Transverse colon (tissue), 4 donors: ENCODE data around the gene TNFRSF6B.

Experiments
- EP300 ChIP-seq: sonication (generic); formaldehyde crosslinking; IDR thresholded peaks from one replicate; pipeline ENCODE4 v1.6.1; 2017; ENCODE audit warnings: antibody characterized with exemption, low read depth
- POLR2A ChIP-seq: fragments of 450-650 bp; IDR thresholded peaks from one replicate; pipeline ENCODE4 v1.6.1; 2016; ENCODE audit warnings: antibody characterized with exemption, mild to moderate bottlenecking, moderate library complexity
- POLR2AphosphoS5 ChIP-seq, 3 donors: sonication (generic); formaldehyde crosslinking; IDR thresholded peaks; one replicate each; pipeline ENCODE4 v1.6.1; 2016; ENCODE audit warnings: antibody characterized with exemption in 3 of 3
- TF ChIP-seq, protein P1 (sequence below), 5 experiments: fragments of 200-600 bp in 3 of 5; fragments of 450-650 bp in 2 of 5; sonication (generic) in 3 of 5; IDR thresholded peaks; 1 replicate in 2 of 5; 2 replicates in 3 of 5; pipeline ENCODE4 v1.5.1; 2016 to 2017; ENCODE audit warnings: antibody characterized with exemption in 5 of 5, inconsistent platforms in 3 of 5, mild to moderate bottlenecking in 2 of 5, moderate library complexity in 1 of 5

- TF ChIP-seq, protein P1, sequence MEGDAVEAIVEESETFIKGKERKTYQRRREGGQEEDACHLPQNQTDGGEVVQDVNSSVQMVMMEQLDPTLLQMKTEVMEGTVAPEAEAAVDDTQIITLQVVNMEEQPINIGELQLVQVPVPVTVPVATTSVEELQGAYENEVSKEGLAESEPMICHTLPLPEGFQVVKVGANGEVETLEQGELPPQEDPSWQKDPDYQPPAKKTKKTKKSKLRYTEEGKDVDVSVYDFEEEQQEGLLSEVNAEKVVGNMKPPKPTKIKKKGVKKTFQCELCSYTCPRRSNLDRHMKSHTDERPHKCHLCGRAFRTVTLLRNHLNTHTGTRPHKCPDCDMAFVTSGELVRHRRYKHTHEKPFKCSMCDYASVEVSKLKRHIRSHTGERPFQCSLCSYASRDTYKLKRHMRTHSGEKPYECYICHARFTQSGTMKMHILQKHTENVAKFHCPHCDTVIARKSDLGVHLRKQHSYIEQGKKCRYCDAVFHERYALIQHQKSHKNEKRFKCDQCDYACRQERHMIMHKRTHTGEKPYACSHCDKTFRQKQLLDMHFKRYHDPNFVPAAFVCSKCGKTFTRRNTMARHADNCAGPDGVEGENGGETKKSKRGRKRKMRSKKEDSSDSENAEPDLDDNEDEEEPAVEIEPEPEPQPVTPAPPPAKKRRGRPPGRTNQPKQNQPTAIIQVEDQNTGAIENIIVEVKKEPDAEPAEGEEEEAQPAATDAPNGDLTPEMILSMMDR (IDR thresholded peaks at IDR 0.05), result no peak
- TF ChIP-seq EP300 (no peak), POLR2AphosphoS5 (IDR thresholded peaks at IDR 0.05) (no peak), POLR2A (no peak)
These were observed 22.5 kb downstream of the TNFRSF6B start for GRCh38 chr20:63718996-63719395.
